MG63 (cell line): ENCODE results near the gene S100P. TPM values are rescaled to one million over a fixed set of nuclear protein-coding genes. Genes with fewer than 3 reads are reported as not detected.
A peak's percentile ranks its signal among the peaks of the same experiment; 100 is the strongest.
"Not testable (repeated sequence)": the region's sequence is repeated elsewhere in the genome, so short reads cannot be mapped to it uniquely, and the experiment has no call there.

ENCODE experiments used
- DNase-seq: peaks from one replicate; pipeline ENCODE4 v3.0.0-alpha.2; 2020
- H3K27me3 ChIP-seq: fragments of 250-450 bp; sonication (Bioruptor Pico); 2 replicates; pipeline ENCODE4 v1.5.1; 2020; ENCODE audit warnings: mild to moderate bottlenecking, moderate library complexity
- H3K36me3 ChIP-seq: fragments of 250-450 bp; sonication (Bioruptor Pico); 2 replicates; pipeline ENCODE4 v1.5.1; 2020; ENCODE audit warnings: mild to moderate bottlenecking, moderate library complexity
- H3K4me3 ChIP-seq: fragments of 250-450 bp; sonication (Bioruptor Pico); 2 replicates; pipeline ENCODE4 v1.5.1; 2020; ENCODE audit warnings: mild to moderate bottlenecking, moderate library complexity
- H3K9me3 ChIP-seq: fragments of 250-450 bp; sonication (Bioruptor Pico); 2 replicates; pipeline ENCODE4 v1.5.1; 2020; ENCODE audit warnings: mild to moderate bottlenecking, moderate library complexity
- total RNA-seq: library from RNA; depleted of rRNA; stranded (reverse); fragments of >200 nt; shearing (Covaris generic); gene quantifications from 2 replicates; pipeline ENCODE4 v1.2.3, GENCODE V29; 2014; ENCODE audit warnings: low replicate concordance

S100P gene
- total RNA-seq, 1 experiment from 2014 or later, result not detected

DNA sequence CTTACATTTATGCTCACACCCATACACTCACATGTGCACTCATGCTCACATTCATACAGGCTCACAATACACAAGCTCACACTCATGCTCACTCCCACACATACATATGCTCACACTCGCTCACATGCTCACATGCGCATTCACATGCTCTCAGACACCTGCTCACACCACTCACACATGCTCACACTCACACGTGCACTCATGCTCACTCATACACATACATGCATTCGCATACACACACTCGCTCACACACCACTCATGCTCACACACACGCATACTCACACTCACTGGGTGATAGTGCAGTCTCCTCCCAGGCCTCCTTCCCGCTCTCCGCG lies 28.4 kb upstream of the S100P start:
- Histone ChIP-seq H3K36me3 (no peaks in the 10 kb centered on the region), H3K4me3 (no peak overlapping the region), H3K27me3 (no peaks in the 10 kb centered on the region), H3K9me3 (no peaks in the 10 kb centered on the region)
- no peak for DNase-seq

DNA sequence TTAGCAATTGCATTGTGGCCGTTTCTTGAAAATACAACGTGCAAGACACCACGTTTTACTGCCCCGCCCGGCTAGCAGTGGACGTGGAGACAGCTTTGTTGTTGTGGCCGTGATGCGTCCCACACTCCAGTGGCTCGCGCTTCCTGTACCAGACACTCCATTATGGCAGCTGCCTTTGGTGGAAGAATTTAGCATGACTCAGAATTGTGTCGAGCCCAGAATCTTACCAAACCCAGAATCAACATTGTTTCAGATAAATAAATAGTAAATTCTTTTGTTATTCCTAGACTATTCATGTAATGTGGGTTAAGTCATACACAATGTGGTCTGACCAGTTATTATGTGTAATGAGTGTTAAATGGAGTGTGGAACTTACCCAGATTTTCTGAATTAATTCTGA lies 25.3 kb upstream of the S100P start:
- Histone ChIP-seq H3K36me3 (no peaks in the 10 kb centered on the region), H3K9me3 (no peaks in the 10 kb centered on the region), H3K4me3 (no peak overlapping the region), H3K27me3 (no peaks in the 10 kb centered on the region)
- peak; percentile 68 for DNase-seq

DNA sequence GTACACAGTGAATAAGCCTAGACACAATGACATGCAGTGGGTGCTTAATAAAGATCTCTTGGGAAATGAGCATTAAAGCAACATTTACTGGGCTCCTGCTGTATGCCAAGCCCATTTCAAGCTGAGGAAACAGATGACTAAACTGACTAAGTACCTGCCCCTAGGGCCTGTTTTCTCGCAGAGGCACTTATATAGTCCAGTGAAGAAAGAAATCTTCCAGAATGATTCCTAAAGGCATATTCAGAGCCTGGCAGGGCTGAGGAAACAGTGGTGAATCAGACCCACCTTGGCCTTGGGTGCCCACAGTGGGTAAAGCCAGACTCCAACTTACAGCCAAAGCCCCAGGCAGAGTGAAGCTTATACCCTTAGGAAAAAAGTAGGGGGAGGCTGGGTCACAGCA lies 22.0 kb upstream of the S100P start:
- H3K27me3 ChIP-seq, result no peaks in the 10 kb centered on the region
- H3K4me3 ChIP-seq, result no peak overlapping the region
- H3K9me3 ChIP-seq, result no peaks in the 10 kb centered on the region
- peaks cover 8% of the 10 kb centered on the region for H3K36me3 ChIP-seq
- DNase-seq, result no peak

DNA sequence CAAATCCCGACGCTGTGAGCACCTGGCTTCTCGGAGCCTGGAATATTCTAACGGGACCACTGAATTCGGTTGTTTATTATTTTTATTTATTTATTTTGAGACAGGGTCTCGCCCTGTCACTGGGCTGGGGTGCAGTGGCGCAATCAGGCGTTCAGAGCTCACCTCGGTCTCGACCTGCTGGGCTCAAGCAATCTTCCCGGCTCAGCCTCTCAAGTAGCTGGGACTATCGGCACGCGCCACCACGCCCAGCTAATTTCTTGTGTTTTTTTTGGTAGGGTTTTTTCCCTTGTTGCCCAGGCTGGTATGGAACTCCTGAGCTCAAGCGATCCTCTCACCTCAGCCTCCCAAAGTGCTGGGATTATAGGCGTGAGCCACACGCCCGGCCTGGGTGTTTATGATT lies 21.5 kb upstream of the S100P start:
- peaks cover 8% of the 10 kb centered on the region for H3K36me3 ChIP-seq
- DNase-seq, result no peak
- no peak overlapping the region for H3K4me3 ChIP-seq
- no peaks in the 10 kb centered on the region for H3K9me3 ChIP-seq
- no peaks in the 10 kb centered on the region for H3K27me3 ChIP-seq

DNA sequence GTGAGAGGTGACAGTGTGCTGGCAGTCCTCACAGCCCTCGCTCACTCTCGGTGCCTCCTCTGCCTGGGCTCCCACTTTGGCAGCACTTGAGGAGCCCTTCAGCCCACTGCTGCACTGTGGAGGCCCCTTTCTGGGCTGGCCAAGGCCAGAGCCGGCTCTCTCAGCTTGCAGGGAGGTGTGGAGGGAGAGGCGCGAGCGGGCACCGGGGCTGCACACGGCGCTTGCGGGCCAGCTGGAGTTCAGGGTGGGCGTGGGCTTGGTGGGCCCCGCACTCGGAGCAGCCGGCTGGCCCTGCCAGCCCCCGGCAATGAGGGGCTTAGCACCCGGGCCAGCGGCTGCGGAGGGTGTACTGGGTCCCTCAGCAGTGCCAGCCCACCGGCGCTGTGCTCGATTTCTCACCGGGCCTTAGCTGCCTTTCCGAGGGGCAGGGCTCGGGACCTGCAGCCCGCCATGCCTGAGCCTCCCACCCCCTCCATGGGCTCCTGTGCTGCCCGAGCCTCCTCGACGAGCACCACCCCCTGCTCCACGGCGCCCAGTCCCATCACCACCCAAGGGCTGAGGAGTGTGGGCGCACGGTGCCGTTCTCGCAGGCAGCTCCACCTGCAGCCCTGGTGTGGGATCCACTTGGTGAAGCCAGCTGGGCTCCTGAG lies 21.0 kb upstream of the S100P start:
- H3K36me3 ChIP-seq, DNase-seq, H3K27me3 ChIP-seq, H3K9me3 ChIP-seq: not testable (repeated sequence)
- peak overlapping the region; percentile 59 for H3K4me3 ChIP-seq

DNA sequence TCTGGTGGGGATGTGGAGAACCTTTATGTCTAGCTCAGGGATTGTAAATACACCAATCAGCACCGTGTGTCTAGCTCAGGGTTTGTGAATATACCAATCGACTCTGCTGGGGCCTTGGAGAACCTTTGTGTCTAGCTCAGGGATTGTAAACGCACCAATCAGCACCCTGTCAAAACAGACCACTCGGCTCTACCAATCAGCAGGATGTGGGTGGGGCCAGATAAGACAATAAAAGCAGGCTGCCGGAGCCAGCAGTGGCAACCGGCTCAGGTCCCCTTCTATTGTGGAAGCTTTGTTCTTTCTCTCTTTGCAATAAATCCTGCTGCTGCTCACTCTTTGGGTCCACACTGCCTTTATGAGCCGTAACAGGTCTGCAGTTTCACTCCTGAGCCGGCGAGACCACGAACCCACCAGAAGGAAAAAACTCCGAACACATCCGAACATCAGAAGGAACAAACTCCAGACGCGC lies 20.5 kb upstream of the S100P start:
- peak overlapping the region; percentile 59 for H3K4me3 ChIP-seq
- H3K9me3 ChIP-seq, H3K27me3 ChIP-seq, H3K36me3 ChIP-seq, DNase-seq: not testable (repeated sequence)

DNA sequence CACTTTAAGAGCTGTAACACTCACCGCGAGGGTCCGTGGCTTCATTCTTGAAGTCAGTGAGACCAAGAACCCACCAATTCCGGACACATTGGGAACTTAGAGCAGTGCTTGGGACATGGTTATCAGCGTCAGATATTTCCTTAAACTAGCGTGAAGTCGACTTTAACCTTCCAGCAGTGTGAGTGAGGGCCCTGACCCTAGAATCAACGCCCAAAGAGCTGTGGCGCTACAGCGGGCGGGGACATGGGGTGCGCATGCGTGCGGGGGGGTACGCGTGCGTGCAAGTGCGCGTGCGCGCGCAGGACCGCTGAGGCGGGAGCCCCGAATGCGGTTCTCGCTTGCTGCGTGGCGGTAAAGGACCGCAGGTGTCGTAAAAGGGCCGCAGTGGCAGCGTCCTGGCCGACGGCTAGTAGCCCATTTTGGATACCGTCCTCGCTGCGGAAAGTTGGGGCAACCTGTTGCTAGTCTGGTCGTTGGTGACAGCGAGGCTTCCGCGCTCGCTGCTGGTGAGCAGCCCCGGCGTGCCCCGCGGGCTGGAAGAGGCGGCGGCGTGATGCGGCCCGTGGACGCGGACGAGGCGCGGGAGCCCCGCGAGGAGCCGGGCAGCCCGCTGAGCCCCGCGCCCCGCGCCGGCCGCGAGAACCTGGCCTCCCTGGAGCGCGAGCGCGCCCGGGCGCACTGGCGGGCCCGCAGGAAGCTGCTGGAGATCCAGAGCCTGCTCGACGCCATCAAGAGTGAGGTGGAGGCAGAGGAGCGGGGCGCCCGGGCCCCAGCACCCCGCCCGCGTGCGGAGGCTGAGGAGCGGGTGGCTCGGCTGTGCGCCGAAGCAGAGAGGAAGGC lies 19.8 kb upstream of the S100P start:
- H3K27me3 ChIP-seq, result no peaks in the 10 kb centered on the region
- H3K4me3 ChIP-seq, result peak overlapping the region; percentile 59
- DNase-seq, result peak; percentile 93
- no peaks in the 10 kb centered on the region for H3K9me3 ChIP-seq
- H3K36me3 ChIP-seq, result peaks cover 8% of the 10 kb centered on the region

DNA sequence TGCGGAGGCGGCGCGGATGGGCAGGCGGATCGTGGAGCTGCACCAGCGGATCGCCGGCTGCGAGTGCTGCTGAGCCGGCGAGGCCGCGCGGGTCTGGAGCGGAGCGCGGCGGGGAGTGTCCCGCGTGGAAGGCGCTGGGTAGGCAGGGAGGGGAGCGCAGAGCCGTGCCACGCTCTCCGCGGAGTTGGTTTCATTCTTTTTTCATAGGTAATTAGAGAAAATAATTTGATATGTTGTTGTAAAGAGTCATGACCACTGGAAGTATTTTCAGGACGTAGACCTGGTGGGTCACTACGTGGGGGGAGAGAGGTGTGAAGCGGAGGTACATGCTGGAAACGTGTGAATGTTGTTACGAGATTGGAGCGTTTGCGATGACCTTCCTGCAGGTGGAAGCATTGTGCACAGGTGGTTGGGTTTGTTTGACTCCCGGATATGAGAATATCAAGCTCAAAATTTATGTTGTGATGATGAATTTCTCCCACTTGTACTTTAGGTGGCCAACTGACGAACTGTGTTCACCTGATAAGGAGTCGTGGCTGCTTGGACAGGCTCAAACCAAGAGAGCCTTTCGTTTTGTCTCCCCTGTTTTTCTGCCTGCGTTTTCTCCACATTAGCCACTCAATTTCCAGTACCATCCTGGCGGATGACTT lies 19.1 kb upstream of the S100P start:
- no peaks in the 10 kb centered on the region for H3K27me3 ChIP-seq
- H3K36me3 ChIP-seq, result peaks cover 8% of the 10 kb centered on the region
- H3K4me3 ChIP-seq, result peak overlapping the region; percentile 59
- no peaks in the 10 kb centered on the region for H3K9me3 ChIP-seq
- no peak for DNase-seq

DNA sequence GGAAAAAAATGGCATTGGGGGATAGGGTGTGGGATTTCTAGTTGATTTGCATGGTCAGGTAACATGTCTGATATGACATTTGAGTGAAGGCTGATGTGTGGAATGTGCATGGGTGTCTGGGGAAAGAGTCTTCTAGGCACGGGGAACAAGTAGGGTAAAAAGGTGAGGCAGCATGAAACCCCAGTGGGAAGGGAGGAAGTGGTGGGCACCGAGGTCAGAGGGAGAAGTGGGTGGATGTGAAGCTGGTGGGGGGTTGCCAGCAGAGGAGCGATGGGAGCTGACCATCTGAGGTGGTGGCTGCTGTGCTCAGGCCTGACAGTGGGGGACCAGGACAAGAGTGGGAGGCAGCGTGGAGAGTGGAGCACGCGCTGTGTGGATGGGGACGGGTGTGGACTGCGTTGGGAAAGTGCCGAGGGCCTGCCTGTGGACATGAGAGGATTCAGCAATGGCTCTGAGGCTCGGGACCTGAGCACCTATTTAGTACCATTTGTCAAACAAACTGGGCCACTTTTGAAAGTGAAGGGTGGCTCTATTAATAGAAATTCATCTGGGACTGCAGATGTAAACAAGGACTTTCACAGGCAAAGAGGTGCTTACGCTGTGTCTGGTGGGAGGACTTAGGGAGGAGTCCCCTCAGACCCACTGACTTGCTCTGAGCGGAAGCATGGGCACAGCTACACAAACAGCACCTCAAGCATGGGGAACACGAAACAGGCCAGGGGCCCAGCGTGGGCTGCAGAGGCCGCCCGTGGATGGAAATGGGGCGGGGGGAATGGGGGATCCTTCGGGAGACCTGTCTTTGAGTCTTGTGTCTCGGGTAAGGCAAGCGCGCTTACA lies 16.7 kb upstream of the S100P start:
- H3K4me3 ChIP-seq, result no peak overlapping the region
- no peak for DNase-seq

DNA sequence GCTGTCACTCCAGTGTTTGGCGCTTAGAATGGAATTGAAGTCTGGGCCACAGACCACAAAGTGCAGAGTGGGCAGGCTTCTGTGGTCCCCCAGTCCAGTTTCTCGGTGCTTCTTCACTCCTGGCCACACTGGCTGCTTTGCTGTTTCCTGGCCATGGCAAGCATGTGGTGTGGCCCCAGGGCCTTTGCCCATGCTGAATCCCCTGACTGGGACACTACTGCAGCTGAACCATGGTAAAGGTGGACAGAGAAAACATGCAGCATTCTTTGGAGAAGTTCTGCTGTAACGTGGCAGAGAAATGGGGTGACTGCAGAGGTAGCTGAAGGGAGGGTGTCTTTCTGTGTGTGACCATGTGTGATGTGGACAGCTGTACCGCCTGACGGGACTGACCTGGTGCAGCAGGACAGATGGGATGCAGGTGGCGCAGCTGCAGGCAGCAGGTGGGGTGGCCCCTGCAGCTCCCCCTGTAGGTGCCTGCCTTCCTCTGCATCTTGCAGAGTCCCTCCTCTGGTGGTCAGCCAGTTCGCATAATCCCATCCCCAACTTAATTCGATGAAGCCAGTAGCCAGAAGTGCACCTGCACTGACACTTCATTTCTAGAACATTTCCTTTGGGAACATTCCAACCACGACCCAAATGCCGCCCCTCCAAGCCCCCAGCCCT lies 13.2 kb upstream of the S100P start:
- no peaks in the 10 kb centered on the region for H3K9me3 ChIP-seq
- no peaks in the 10 kb centered on the region for H3K27me3 ChIP-seq
- H3K36me3 ChIP-seq, result peaks cover 7% of the 10 kb centered on the region
- DNase-seq, result no peak
- H3K4me3 ChIP-seq, result no peak overlapping the region

More for the DNA sequence above, 16.7 kb upstream of the S100P start:
- H3K9me3 ChIP-seq, result no peaks in the 10 kb centered on the region
- peaks cover 8% of the 10 kb centered on the region for H3K36me3 ChIP-seq
- H3K27me3 ChIP-seq, result no peaks in the 10 kb centered on the region

DNA sequence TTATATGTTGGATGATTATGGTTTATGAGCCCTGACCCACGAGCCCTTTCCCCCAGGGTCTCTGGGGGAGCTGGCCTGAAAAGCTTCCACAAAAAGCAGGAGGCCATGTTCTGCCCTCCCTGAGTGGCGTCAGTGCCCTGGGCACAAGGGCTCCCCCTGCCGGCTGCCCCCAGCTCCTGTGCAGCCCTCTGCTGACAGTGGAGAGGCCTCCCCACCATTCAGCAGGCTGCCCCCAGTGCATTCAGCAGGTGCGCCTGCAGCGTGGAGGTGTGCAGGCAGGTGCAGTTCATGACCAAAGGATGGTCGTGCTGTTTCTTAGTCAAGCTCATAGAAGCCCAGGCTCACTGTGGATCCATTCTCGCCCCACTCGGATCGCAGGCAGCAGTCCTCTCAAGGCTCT lies 12.5 kb upstream of the S100P start:
- DNase-seq, result no peak
- H3K36me3 ChIP-seq, result peaks cover 2% of the 10 kb centered on the region
- no peaks in the 10 kb centered on the region for H3K27me3 ChIP-seq
- H3K9me3 ChIP-seq, result no peaks in the 10 kb centered on the region
- no peak overlapping the region for H3K4me3 ChIP-seq

DNA sequence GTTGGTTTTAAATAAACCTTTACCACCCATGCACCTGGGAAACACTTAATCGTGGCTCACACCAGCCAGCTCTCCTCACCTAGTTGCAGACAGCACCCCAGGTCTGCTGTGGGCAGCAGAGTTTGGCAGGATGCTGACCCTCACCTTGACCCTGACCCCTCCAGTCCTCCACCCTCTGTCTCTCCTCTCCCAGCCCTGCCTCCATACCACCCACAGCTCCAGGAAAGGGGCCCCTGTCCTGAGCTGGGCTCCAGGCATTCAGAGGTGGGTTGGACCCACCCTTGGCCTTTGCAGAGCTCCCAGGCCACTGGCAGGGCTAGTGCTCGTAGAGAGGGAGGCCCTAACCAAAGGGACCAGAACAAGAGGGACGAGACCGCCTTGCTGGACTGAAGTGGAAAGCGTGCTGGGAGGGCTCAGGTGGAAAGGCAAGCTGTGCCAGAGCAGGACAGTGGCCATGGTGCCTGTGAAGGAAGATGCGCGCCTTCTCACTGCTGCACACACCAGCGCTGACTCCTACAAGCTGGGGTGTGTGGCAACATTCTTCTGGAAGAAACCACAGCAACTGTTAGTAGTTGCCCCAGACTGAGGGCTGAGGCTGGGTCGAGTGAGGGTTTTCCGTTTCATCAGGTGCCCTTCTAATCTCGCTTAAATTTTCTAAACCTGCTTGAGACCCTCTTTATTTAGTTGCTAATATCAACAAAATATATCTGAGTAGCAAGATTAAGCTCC lies 10.7 kb upstream of the S100P start:
- no peak for DNase-seq
- H3K27me3 ChIP-seq, result no peaks in the 10 kb centered on the region
- H3K4me3 ChIP-seq, result no peak overlapping the region
- no peaks in the 10 kb centered on the region for H3K36me3 ChIP-seq
- no peaks in the 10 kb centered on the region for H3K9me3 ChIP-seq

DNA sequence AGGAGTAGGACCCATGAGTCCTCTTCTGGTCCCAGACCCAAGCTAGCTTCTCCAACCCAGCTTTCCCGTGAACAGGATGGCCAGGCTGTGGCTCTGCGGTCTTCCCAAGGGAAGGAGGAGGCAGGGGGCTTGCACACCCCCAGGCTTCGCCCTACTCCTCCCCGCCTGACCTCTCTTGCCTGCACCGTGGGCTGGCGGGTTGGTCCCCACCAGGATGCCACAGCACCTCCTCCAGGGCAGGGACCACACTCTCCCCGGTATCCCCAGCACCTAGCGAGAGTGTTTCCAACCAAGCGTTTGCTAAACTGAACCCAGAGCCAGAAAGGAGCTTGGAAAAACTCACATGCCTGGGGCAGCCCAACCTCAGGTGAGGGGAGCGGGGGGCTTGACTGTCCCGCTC lies 9.0 kb upstream of the S100P start:
- Histone ChIP-seq H3K4me3 (no peak overlapping the region), H3K36me3 (no peaks in the 10 kb centered on the region), H3K9me3 (no peaks in the 10 kb centered on the region), H3K27me3 (no peaks in the 10 kb centered on the region)
- no peak for DNase-seq

DNA sequence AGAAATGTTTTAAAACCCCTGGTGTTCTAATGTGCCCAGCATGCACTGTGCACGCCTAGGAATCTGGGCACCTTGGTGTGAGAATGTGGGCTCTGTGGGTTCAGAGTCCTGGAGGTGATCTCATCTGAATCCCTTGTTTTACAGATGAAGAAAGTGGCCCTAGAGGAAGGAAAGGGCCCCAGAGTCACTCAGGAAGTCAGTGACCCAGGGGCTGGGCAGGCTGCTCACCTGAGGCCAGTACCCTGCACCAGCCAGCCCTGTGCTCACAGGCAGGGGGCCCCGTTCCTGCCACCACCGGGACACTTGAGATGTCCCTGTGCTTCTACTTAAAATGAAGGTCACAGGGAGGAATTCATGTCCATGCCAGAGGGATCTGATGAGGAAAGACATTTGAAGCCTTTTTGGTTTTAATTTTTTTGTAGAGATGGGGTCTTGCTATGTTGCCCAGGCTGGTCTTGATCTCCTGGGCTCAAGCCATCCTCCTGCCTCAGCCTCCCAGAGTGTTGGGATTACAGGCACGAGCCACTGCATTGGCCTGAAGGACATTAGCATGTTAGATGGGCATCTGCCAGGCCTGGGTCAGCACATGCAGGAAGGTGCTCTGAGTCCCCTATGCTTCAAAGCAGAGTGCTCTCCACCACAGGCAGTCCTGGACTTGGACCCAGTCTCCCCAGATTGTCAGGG lies 7.4 kb upstream of the S100P start:
- no peaks in the 10 kb centered on the region for H3K9me3 ChIP-seq
- no peaks in the 10 kb centered on the region for H3K27me3 ChIP-seq
- H3K4me3 ChIP-seq, result no peak overlapping the region
- DNase-seq, result no peak
- H3K36me3 ChIP-seq, result no peaks in the 10 kb centered on the region
